Measurements from ENCODE around the gene CYP27B1. TPM values are rescaled to one million over a fixed set of nuclear protein-coding genes. Genes with fewer than 3 reads are reported as not detected.
"Not testable (repeated sequence)": the region's sequence is repeated elsewhere in the genome, so short reads cannot be mapped to it uniquely, and the experiment has no call there.

Gene CYP27B1
- total RNA-seq, 1 experiment from 2014 or later, result 0.07 TPM

DNA sequence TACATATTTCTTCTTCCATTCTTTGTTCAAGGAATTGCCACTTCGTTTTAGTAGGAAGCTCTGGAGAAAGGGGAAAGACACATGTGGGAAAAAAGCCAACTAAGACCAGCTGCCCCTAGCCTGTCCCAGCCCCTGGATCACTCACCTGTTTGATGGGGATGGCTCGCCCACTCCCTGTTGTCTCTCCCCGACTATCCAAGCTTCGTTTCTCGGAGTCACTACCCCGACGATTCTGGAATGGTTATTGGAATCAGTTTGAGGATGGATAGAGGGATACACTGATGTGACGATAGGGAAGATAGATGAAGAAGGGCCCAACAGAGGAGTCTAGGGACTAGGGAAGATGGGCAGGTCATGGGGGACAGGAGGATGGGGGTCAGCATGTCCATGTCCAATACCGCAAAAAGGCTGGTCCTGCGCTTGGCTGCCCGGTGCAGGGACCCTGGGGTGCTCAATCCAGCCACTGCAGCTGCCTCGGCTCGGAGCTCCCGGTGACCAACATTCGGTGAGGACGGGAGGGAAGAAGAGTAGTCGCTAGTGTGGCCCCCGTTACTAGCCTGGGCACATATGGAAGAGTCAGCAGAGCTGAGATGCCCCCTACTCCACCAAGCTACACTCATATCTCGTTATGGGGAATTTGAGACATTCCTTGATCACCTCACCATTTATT lies 35.3 kb downstream of the CYP27B1 start:
- in situ Hi-C loops (cut with HindIII; ENCODE audit: low pct_unique_long_range_greater_than_20kb, low sequenced_read_pairs), result no loop called here
- no peak for DNase-seq (ENCODE audit: low read depth)

DNA sequence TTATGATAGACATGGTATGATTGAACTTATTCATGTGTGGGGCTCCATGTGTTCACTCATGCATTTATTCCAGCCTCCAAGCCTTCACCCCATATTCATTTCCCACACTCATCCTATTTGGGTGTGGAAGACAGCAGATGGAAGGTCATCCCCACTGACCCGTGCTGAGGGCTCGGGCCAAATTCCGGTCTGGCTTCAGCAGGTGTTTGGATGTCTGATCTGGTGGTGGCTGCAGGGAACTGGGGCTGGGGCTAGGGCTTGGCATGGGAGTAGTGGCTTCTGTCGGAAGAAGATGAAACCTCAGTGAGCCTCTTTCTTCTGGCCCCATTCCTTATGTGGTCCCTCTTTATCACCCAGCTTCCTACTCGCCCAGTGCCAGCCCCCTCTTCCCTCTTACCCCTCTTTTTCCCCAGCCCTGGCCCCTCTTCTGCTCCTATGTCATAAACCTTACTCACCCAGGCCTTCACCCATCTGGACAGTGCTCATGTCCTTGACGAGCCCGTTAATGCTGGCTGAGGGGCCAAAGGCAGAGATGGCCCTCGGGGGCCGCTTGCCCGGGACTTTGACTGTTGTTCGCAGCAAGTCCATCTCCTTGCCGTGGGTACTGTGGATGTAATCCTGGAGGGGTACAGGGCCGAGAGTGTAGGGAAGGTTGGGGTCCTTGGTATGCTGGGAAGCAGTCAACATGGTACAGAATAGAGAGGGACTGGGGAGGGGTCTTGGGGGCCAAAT lies 36.4 kb downstream of the CYP27B1 start:
- in situ Hi-C loops (cut with HindIII; ENCODE audit: low pct_unique_long_range_greater_than_20kb, low sequenced_read_pairs), result no loop called here
- no peak for DNase-seq (ENCODE audit: low read depth)

DNA sequence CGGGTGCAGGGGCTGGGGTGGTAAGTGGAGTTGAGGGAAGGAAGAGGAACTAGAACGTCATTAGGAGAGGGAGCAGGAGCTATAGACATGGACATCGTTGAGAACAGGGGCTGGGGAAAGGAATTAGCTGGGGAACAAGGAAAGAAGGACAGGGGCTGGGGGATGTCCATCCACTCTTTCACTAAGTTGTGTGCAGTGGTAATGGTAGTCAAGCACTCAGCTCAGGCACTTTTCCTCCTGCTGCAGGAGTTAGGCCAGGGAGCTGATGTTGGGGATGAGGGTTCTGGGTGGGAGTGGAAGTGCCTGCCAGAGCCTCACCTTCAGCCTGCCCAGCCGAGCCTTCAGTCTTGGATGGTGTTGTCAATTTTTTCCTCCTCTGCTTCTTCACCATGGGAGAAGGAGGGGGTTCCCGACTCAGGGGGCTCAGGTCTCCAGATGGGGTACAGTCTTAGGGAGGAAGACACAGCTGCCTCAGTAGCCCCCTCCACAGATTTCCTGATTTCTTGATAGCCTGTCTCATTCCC lies 37.5 kb downstream of the CYP27B1 start:
- in situ Hi-C loops (cut with HindIII; ENCODE audit: low pct_unique_long_range_greater_than_20kb, low sequenced_read_pairs), result no loop called here
- DNase-seq (ENCODE audit: low read depth), result no peak

DNA sequence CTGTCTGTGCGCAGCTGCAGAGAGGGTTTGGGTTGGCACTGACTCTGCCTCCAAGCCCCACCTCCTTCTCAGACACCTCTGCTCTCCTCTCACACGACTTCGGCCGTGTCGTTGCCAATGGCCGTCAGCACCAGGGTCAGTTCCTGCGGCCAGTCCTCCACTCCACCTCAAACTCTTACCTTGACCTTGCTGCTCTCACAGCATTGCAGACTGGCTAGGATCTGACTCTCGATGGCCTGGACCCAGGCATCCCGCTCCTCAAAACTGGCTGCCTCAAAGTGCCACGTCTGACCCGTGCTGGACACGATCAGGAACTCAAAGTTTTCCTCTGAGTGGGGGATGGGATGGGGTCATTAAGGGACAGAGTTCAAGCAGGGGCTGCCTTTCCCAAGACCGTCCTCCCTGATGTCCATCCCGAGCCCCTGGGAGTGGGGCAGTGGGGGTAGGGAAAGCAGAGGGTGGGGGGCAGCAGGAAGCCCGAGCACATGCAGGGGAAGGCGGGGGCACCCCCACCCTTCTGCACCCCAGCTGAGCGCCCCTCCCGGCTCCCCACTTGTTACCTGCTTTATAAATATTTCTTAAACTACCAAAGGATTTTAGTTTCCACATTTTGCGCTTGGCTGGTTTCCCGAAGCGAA lies 39.0 kb downstream of the CYP27B1 start:
- DNase-seq (ENCODE audit: low read depth), result peak; percentile 58
- in situ Hi-C loops (cut with HindIII; ENCODE audit: low pct_unique_long_range_greater_than_20kb, low sequenced_read_pairs), result no loop called here

DNA sequence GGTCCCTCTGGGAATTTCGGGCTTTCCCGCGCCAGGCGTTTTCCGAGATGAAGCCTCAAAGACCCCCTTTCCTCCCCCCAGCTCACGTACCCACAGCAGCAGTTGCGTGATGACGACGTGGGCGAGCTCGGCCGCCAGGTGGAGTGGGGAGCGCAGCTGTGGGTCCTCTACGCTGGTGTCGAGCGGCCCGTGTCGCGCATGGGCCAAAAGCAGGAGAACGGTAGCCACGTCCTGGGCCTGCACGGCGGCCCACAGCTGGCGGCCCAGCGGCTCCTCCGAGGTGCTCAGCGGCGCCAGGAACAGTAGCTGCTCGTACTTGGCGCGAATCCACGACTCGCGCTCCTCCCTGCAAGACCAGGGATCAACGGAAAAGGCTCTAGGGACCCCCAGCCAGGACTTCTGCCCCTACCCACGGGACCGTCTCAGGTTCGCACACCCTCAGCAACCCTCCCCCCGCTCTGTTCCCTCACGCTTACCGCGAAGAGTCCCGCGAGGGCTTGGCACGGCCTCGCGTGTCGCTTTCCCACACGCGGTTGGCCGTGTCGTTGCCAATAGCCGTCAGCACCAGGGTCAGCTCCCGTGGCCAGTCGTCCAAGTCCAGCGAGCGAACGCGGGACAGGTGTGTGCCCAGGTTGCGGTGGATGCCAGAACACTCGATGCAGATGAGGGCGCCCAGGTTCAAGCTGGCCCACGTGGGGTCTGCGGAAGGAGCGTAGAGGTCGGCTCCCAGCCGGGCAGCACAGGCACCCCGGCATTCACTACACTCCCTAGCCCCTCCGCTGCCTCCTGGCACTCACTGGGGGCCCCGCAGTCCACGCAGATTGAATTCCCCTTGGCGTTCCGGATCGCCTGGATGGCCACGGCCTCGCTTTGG lies 39.8 kb downstream of the CYP27B1 start:
- DNase-seq (ENCODE audit: low read depth), result peak; percentile 57
- in situ Hi-C loops (cut with HindIII; ENCODE audit: low pct_unique_long_range_greater_than_20kb, low sequenced_read_pairs), result no loop called here

DNA sequence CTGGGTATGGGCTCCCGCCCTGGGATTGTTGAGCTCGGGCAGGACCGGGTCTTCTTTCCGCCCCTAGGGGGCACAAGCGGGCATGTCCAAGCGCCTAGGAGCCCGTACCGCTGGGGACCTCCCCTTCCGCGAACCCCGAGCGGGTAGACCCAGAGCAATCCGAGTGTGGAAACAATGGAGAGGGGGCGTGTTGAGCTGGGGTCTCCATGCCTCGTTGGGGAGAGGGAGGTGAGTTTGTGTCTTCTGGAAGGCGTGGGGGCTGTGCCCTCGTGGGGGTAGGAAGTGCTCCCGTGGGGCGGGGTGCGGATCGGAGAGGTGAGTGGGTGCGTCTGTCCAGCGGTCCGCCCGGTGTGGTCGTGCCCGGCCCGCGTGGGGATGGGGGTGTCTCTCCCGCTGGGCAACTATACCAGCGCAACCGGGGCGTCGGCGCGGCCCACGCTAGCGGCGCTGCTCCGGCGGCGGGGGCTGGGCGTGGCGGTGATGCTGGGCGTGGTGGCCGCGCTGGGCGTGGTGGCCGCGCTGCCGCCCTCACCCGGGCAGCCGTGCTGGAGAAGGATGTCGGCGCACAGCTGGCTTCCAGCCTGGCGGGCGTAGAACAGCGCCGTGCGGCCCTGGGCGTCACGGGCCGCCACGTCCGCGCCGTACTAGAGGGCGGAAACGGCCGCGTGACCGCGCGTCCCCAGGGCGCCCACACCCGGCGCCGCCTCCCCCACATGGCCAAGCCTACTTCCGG lies 40.6 kb downstream of the CYP27B1 start:
- peak; percentile 87 for DNase-seq (ENCODE audit: low read depth)
- in situ Hi-C loops (cut with HindIII; ENCODE audit: low pct_unique_long_range_greater_than_20kb, low sequenced_read_pairs), result no loop called here

DNA sequence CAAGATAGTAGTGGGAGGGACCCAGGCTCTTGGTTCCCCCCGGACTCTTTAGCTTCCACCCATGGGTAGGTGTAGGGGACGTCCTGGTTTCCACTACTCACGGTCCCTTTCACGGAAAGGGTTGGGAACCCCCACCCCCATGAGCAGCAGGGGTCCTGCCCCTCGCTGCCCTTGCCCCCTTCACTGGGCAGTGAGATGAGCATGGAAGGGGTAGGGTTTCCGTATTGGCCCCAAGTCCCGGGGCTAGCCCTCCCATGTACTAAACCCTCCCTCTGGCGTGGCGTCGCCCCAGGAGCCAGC lies 41.1 kb downstream of the CYP27B1 start:
- in situ Hi-C loops (cut with HindIII; ENCODE audit: low pct_unique_long_range_greater_than_20kb, low sequenced_read_pairs), result no loop called here

DNA sequence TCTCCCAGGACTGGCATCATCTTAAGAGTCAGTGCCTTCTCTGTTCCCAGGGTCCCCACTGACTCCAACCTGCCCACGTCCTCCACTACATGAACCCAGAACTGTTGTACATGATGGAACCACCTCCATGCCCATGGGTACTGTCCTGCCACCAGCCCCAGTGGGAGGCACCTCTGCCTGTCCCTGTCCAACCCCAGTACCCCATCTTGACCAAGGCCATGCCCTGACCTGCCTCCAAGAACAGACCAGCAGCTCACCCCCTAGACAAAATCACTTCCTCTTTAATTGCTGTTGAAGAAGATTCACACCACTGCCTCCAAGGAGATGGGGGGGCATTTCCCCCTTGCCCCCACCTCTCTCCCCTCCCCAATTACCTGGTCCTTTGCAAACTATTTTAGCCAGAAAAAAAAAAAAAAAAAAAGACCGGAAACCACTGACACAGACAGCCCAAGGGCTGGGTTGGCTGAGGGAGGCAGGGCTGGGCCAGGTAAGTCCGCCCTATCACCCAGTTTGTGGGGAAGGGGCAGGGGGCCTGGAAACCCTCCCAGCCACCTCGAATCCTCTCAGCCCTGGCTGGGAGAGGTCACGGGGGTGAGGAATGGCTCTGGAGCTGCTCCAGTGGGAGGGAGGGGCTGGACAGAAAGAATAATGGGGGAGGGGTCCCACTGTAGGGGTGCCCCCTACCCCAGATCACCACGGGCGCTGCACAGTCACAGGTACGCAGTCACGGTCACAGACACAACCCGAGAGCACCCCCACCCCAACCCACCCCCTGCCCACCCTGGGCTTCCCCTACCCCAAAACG lies 41.7 kb downstream of the CYP27B1 start:
- in situ Hi-C loops (cut with HindIII; ENCODE audit: low pct_unique_long_range_greater_than_20kb, low sequenced_read_pairs), result no loop called here
- DNase-seq (ENCODE audit: low read depth), result no peak

More for the DNA sequence above, 41.1 kb downstream of the CYP27B1 start:
- DNase-seq (ENCODE audit: low read depth), result no peak

DNA sequence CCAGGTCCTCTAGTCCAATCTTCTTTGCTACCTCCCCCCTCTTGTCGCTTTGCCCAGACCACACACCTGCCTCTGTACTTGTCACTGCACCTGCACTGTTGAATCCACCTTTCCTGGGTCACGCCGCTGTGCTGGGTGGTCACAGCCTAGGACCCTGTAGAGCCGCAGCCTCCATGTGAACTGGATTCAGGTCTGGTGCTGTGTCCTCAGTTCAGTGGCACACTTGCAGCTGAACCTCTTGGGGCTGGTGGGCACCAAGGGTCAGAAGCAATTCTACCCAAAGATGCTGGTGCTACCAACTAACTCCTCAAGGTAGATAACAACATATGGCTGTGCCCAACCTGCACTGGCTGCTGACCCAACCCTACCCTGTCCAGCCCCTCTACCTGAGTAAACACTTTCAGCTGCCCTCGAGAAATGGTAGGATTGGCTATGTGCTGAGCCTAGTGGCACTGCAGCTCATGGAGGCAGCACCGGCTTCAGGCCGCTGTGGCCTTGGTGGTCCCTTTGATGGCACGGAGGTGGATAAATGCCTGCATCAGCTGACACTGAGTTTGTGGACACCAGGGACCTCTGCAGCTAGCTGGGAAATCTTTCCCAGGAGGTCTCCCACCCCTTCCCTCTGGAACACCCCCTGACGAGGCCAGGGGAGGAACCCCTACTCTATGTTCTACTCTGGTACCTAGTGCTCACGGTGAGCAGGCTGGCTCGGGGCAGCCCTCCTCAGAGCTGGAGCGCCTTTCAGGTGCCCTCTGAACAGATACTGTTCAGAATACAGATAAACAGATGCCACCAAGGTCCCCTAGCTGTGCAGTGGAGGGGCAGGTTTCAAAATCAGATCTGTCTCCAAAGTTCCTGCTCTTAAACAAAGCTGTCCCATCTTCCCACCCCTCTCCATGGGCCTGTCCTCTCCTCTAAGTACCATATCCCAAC lies 42.6 kb downstream of the CYP27B1 start:
- DNase-seq (ENCODE audit: low read depth), result no peak
- in situ Hi-C loops (cut with HindIII; ENCODE audit: low pct_unique_long_range_greater_than_20kb, low sequenced_read_pairs), result no loop called here

DNA sequence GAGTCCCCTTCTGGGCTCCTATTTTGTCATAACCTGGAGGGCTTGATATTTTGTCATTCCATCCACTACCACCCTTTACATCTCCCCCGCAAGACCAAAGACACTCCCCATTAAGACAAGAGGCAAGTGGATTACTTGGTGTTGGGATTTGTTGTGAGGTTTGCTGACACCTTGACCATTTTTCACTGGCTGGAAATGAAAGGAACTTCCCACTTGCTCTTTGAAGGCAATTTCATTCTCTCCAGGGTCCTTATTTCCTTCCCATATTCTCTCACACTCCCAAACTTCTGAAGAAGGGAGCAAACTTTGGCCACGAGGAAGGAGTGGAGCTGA lies 43.3 kb downstream of the CYP27B1 start:
- in situ Hi-C loops (cut with HindIII; ENCODE audit: low pct_unique_long_range_greater_than_20kb, low sequenced_read_pairs), result no loop called here
- no peak for DNase-seq (ENCODE audit: low read depth)

DNA sequence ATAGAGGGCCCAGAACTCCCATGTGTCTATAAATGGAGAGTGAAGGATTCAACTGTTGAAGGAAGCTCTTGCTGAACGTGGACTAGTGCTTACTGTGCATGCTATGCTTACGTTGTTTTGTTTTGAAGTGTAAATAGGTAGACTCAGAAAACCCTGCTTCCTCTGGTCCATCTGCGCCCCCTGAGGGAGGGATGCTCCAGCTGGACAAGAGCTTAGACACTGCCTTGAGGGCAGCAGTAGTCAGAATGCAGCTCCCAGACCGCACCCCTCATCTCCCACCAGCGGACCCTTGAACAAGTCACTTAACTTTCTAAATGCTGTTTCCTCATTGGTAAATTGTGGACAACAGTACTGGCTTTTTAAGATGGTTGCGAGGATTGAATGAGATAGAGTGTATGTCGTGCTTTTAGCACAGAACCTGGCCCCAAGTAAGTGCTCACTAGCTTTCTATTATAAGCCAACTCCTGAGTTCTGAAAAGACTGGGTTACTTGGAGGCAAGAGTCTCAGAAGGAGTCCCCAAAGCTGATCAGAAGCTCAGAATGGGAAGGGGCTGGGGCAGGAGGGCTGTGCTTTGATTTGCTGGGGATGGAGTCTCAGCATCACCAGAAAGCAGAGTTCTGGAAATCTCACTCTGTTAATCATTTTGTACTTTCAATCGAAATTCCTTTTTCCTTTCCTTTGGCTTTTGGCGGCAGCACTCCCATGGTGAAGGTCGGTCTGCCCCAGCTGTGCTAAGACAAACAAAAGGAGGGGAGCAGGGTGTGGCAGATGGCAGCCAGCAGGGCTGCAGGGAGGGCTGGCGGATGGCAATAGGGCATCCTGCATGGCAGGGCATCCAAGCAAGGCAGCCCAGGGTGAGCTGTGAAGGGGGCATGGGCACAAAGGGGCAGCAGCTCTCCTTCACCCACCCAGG lies 43.9 kb downstream of the CYP27B1 start:
- in situ Hi-C loops (cut with HindIII; ENCODE audit: low pct_unique_long_range_greater_than_20kb, low sequenced_read_pairs), result no loop called here
- DNase-seq (ENCODE audit: low read depth), result no peak

DNA sequence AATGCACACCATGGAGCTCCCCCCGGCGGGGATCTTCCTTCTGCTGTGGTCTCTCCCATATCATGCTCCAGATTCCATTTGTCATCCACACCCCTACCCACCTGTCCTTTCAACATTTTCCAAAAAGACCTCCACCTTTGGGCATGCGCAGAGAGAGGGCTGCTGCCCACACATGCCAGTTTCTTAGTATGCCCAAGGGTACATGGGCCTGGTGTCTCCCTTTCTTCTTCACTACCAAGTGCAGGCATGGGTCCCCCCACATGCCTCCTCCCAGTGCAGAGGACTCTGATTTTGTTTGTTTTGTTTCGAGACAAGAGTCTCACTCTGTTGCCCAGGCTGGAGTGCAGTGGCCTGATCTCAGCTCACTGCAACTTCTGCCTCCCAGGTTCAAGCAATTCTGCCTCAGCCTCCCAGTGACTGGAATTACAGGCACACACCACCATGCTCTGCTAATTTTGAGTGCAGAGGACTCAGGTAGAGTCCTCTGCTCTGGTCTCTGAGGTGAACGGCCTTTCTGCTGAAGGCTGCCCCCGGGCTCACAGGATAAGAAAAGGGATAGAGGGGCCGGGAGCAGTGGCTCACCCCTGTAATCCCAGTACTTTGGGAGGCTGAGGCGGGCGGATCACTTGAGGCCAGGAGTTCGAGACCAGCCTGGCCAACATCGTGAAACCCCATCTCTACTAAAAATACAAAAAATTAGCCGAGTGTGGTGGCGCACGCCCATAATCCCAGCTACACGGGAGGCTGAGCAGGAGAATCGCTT lies 44.9 kb downstream of the CYP27B1 start:
- DNase-seq (ENCODE audit: low read depth); in situ Hi-C loops (cut with HindIII; ENCODE audit: low pct_unique_long_range_greater_than_20kb, low sequenced_read_pairs): not testable (repeated sequence)

DNA sequence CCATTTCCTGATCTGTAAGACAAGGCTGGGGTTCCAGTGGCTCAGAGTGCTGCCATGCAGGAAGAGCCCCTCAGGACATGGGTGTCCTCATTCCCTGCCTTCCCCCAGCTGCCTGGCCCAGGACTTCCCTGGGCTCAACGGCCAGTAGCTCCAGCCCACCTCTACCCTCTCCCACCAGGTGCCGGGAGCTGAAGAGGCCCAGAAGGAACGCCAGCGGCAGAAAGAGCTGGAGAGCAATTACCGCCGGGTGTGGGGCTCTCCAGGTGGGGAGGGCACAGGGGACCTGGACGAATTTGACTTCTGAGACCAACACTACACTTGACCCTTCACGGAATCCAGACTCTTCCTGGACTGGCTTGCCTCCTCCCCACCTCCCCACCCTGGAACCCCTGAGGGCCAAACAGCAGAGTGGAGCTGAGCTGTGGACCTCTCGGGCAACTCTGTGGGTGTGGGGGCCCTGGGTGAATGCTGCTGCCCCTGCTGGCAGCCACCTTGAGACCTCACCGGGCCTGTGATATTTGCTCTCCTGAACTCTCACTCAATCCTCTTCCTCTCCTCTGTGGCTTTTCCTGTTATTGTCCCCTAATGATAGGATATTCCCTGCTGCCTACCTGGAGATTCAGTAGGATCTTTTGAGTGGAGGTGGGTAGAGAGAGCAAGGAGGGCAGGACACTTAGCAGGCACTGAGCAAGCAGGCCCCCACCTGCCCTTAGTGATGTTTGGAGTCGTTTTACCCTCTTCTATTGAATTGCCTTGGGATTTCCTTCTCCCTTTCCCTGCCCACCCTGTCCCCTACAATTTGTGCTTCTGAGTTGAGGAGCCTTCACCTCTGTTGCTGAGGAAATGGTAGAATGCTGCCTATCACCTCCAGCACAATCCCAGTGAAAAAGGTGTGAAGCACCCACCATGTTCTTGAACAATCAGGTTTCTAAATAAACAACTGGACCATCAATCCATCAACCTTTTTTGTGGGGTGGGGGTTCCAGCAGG lies 46.0 kb downstream of the CYP27B1 start:
- no peak for DNase-seq (ENCODE audit: low read depth)
- in situ Hi-C loops (cut with HindIII; ENCODE audit: low pct_unique_long_range_greater_than_20kb, low sequenced_read_pairs), result no loop called here

All from Caki2 (cell line).